GM19328 (cell line): ENCODE measurements around the gene NELL1.

Experiments
- ATAC-seq: cut with Tn5 transposase; IDR thresholded peaks from one replicate; pipeline ENCODE4 v1.9.1; 2021; ENCODE audit warnings: mild to moderate bottlenecking, moderate library complexity; ENCODE audit not compliant: unreplicated experiment

The NELL1 gene

DNA sequence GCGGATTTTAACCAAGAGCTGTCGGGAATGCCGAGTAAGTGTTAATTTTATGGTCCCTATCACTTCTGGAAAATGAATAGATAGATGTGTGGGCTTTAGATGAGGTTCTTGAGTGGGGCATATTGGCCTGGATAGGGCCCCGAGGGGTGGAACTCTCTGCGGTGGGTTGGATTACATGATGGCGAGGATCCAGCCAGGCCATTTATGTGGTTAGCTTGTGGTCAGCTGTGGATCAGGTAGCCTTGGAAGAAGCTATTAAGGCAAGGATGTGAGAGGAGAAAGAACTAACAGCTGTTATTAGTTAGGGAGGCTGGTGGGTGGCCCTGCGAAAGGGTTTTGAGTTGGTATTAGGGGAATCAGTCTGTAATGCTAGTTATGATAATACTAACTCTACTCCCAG lies 268.4 kb downstream of the NELL1 start:
- no peak for ATAC-seq

DNA sequence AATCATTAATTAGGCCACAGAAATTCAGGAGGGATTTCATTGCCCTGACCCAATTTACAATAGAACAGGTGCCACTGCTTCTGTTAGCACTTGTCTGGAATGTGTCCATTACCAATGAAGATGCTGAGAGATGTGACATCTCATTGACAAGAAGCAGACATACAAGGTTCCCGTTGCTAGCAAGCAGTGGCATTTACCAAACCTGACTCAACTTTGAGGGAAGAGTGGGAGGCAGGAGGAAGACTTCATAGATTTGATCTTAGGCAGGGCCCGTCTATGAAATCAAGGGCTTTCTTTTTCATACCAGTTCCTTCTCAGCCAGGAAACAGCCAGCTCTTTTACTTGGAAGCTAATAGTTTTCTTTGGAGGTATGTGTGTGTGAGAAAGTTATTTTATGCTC lies 280.2 kb downstream of the NELL1 start:
- ATAC-seq = no peak

DNA sequence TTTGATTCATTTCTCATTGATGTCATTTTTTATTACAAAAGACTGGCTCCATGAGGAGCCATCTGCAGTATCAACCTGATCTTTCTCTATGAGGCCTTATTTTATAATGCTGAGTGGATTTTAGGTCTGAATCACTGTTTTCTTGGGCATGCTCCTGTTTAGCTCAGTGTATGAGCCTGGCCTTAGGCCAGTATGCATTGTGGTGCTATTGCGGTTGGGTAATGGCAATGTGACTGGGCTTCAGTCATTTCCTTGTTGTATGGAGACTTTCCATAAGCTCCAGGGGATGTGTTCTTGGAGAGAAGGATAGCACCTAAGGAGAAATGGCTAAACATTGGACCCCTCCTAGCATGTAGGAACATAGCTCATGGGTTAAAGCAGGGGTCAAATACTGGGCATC lies 293.2 kb downstream of the NELL1 start:
- ATAC-seq = no peak

DNA sequence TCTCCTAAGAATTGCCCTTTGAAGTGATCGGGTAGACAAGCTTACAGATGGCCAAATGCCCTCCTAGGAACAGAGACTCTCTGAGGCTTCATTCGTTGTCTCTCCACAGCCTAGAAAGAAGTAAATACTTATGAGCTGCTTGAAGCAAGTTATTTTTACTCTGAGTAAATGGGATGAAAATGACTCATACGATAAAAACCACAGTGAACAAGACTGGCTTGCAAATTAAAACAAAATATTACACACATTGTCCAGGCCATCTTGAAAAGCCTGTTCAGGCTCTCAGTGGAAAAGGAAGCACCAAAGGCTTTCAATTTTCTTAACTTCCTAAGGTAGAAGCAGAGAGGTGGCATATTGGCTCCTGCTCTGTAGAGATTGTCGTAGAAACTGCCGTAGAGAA lies 294.2 kb downstream of the NELL1 start:
- ATAC-seq = no peak

DNA sequence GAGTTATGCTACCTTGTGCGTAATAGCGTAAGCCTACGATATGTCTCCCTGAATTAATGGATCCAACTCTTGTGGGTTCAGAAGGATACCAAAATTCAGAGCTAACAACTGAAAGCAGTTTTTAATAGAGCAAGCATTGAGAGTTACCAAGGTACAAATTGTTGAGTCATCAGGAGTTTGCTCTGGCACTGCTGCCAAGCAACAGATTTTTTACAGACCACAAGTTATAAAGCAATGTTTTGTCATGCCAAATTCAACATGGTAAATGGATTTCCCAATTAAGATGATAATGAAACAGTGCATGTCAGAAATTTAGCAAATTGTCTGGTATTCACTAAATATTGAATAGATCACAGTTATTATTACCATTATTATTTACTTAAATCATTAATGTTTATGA lies 295.6 kb downstream of the NELL1 start:
- ATAC-seq = no peak

DNA sequence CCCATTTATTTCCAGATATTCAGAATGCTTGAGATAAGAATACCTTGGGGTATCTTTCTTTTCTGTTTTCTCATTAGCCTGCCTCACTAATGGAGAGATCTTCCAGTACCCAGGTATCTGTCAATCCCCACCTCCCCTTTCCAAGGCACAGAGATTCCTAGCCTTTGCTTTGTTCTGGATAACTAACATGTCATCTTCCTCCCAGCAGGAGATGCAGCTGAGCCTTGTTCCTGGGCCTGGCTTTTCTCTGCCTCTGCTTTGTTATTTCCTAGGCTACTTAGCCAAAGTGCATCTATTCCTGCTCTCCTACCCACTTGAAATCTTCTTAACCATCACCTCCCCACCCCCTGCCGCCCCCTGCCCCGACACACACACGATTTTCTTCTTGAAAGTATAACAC lies 297.1 kb downstream of the NELL1 start:
- ATAC-seq = no peak

DNA sequence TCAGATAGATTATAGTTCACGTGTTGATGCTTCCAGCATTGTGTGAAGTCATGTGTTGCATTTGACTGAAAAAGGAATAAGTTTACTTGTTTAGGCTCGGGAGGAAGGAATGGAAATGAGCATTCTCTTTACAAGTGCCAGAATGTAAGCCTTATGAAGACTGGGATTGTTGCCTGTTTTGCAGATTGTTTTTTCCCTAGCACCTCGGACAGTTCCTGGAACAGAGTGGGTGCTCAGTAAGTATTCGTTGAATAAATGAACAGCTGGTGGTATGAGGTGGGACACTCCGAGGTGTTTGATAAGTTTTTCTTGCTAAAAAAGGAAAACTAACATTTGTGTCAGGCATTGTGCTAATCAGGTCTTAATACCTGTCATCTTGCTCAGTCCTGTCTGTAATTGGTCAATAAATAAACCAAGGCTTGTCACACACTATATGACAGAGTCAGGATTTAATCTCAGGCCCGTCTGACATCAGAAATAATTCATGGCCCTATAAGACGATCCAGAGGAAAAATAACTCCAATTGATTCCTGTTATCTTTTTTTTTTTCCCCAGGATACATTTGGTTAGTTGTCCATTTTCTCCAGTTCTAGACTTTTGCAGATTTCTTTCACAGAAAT lies 304.7 kb downstream of the NELL1 start:
- no peak for ATAC-seq

DNA sequence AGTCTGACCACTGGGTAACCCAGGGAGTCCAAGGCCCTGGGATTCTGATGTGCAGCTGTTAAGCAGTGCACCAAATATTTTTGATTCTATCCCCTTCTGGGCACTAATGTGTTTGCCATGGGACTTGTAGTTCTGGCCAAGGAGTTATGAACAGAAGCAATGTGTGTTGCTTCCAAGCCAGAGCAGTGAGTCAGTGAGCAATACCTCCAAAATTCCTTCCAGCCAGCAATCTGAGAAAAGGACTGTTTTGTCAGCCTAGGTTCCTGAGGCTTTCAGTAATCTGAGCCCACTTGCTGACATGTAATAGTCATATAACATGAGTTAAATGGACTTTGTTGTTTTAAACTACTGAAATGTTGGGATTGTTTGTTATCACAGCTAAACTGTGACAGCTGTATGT lies 311.4 kb downstream of the NELL1 start:
- no peak for ATAC-seq

DNA sequence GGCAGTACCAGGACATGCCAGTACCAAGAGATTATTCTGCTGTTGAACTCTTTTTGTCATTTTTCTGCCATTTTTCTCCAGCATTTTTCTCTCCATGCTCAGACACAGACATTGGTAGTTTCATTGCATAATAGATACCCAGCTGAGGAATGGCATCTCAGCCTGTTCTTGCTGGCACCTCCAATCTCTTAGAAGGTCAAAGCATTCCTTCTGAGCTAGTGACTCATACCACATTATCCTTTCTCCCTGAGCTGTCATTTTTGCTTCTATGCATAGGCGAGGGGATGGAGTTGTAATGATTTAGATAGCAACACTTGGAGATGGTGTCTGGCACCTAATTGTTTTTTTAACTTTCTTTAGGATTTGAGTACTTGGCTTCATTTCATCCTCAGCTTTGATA lies 321.1 kb downstream of the NELL1 start:
- no peak for ATAC-seq

DNA sequence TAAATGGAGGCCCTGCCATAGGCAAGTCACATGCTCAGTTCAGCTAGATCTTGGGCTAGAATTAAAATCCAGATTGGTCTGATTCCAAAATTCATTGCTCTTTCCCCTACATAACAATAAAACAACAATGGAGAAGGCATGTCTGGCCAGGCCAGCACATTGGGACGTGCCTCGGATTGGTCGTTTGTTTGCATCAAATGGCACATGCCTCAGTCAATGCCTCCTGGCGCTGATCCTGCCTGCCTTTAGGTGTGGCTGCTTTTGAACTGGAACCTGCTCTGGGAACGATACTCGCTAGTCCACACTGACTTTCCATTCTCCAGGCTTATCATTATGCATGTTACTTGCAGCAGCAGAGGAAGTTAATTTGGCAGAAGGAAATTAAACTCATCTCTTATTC lies 322.1 kb downstream of the NELL1 start:
- no peak for ATAC-seq

DNA sequence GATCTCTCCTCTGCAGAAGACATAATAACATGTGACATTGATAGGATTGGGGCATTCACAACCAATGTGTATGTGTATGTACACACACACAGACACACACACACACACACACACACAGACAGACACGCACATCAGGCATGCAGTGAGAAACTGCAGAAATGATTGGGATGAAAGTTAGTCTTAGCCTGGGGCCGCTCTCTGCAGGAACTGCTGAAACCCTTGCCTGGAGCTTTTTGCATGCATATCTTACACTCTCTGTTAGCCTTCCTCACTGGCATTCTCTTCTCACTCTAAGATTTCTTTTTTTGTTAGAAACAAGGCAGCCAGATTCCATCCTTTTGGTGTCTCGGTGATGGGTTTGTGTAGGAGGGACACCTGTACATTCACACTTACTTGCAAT lies 337.9 kb downstream of the NELL1 start:
- no peak for ATAC-seq

DNA sequence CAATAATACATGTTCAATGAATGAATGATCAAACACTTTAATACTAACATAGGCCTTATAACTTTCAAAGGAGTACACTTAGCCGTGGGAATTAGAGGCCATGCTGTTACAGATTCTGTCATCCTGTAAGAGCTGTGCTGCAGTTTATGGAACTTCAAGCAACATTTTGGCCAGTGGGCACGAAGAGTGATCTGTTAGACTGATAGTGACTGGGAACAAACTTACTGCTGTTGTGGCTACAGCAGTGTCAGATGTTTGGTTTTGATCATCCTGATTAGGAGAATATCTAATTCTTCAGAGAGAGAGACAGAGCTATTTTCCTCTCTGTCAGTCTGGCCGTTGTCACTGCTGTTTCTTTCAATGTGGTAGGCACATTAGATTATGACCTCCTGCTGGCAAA lies 348.9 kb downstream of the NELL1 start:
- no peak for ATAC-seq

DNA sequence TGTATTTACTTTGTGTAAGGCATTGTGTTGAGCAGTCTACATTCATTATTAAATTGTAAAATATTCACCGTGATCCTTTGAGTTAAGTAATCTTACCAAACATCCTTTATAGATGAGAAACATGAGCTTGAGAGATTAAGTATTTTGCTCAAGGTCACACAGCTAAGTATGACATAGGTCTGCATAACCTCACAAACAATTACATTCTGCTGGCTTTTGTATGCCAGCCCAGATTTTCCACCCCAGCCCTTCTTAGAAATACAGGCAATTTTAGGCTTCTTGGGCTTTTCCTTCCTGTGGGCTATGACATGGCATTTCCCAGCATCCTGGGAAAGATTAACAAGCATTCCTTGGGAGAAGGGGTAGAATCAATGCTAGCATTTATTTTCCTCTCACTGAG lies 357.3 kb downstream of the NELL1 start:
- ATAC-seq = no peak

DNA sequence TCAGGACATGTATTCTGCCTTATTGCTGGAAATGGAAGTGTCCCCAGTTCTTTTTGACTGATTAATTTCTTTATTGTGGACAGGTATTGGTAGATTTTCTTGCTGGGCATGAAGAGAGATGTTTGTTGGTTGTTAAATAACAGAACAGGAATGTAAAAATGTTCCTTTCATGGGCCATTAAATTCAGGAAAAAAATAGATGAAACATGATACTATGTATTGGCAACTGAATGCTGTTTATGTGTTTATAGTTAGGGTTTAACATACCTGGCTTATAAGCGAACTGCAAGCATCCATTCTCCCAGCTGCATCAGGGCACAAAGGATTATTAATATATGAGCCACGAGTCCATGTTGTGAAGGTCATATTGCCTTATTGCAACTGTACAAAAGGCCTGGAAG lies 368.5 kb downstream of the NELL1 start:
- ATAC-seq = no peak

DNA sequence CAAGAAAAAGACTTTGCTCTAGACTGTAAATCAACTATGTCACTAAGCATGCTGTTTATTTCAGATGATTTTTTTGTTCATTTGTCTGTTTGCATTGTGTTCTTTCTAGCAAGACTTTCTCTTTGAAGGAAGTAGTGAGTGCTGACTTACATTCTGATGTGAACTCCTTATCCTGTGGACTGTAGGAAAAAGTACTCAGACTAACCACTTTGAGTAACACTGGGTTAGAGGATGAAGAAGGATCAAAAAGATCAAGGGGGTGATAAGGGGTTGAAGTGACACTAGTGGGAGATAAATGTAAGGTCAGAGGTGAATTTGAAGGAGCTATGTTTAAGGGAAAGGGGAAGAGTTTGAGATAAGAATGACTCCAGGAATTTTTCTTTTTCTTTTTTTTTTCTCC lies 369.4 kb downstream of the NELL1 start:
- ATAC-seq = no peak

DNA sequence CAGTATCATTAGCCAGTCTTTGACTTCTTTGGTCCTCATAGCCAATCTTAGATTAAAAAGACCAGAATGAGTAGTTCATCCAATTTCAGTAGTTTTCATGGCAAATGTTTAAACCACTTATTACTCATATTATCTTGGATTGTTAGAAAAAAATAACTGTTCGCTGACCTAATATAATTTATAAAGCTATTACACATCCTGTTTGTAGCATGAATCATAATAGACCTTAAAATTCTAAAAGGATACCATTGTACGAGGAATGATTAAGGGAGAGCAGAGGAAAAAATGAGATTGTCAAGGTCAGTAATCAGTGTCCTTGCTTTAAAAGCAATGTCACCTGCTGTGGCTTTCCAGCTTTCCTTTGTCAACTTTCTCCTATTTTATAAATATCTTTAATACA lies 371.2 kb downstream of the NELL1 start:
- ATAC-seq = no peak

DNA sequence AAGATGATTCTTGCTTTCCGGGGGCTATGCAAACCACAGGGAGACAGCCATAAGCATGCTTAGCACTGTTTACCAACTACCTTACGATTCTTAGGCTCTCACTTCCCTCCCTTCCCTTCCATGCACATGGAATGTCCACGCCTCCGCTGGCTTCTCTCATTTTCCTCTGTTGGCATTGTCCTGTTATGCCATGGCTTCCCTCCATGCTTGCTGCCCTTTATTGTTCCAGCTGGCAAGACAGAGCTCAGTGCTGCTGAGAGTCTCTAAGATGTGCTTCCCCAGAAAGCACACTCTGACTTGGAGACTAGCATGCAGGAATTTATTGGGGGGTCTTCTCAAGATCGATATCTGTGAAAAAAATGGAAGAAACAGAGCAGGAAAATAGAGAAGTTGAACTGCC lies 379.2 kb downstream of the NELL1 start:
- no peak for ATAC-seq

DNA sequence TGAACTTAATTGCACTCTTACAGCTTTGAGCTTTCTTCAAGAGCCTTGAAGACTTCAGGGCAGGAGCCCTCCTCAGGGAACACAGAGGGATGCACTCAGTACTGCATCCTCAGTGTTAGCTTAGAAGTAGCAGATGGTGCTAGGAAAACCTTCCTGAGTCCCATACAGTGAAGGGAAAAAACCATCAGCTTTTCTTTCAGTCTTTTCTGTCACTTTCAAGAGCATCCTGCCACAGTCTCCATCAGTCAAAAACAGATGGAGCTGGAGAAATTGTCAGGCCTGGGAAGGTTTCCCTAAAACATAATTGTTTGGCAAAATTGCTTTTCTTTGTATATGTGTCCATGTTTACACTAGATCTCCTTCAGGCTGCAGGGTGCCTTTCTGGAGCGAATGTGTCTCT lies 384.1 kb downstream of the NELL1 start:
- no peak for ATAC-seq

DNA sequence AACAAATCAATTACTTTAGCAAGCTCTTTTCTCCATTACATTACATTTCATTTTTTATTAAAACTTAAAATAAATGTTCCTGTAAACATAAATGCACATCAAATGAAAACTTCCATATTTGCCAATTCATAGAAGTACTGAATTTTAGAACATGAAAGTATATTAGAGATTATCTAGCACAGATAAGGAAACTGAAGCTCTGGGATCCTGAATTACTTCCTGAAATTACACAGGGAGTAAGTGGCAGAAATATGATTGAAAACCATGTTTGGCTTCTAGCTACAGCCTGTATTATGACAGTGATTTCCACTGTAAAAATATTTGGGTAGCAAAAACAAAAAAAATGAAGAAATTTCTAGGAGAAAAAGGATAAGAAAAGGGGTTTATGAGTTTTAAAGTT lies 387.3 kb downstream of the NELL1 start:
- ATAC-seq = no peak

DNA sequence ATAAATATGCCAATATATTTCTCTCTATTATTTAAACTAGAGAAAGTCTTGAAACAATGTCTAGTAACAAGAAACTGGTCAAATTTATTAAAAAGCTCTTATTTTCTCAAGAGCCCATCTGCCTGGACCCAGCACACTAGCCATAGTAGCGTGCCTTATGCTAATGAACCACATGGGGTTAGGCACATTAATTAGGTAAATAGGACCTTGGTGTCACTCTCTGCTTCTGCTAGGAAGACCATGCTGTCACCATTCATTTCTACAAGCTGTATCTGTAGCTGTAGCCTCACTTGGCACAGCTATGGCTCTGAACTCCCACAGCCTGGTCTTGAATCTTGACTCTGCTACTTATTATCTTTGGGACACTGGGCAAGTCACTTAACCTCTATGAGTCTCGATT lies 390.5 kb downstream of the NELL1 start:
- ATAC-seq = no peak

DNA sequence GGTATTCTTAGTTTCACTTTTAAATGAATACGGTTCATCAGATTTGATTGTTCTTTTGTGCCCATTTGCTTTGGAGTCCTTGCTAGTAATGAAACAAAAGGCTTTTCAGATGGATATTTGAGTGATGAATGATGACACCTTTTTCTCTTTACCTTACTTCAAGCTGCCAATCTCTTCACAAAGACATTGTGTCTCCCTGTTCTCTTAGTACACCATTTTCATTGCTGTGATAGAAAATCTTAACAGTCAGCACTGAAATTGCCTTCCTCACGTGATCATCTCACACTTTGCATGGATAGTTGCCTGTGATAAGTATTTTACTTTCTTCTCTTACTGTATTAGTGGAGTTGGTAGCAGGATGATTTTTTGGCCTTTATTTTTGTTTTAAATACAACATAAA lies 396.6 kb downstream of the NELL1 start:
- ATAC-seq = no peak

DNA sequence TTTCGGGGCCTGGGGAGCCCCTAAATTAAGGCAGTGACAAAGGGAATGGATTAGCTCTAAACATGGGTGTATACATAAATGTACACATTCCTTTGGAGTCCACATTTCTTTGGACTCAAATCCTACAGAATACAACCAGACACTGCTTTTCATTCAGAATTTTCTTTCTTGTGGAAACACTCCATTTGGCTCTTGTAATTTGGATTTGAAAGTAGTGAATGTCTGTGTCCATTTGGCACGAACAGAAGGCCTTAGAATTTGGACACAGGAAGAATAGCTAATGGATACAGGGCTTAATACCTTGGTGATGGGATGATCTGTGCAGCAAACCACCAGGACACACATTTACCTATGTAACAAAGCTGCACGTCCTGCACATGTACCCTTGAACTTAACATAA lies 399.5 kb downstream of the NELL1 start:
- ATAC-seq = no peak

DNA sequence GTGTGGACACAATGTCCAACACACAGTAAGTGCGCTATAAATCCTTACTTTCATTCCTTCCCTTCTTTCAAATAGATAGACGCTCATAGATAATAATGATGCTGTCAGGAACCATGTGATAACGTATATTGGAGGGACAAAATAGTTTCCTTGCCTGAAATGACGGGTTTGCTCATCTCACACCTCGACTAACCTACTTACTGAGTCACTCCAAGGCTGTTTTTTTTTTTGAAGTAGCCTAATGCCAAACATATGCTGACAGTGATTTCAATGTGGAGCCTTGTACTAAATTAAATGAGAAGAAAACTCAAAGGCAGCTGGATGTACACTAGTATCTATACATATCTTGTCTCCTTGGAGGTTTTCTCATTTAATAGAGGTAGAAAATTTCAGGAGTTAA lies 400.5 kb downstream of the NELL1 start:
- no peak for ATAC-seq

DNA sequence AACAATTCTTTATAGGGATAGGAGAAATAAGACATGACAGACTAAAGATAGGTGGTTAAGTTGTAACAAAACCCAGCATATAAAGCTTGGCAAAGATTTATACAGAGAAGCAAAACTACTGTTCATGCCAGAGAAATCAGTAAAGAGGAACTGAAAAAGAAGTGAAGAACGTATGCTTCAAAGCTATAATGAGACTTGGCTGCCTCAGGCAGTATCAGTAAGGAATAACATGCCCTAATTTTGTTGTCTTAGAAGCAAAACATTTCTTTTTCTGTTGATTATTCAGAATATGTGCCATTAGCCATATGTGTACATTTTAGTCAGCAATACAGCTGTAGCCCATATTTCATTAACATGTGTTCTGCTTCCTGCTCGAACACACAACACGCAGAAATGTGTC lies 403.2 kb downstream of the NELL1 start:
- ATAC-seq = no peak
